ENCODE results near the gene DLG4.
"Not testable (repeated sequence)": the region's sequence is repeated elsewhere in the genome, so short reads cannot be mapped to it uniquely, and the experiment has no call there.

The DLG4 gene

GRCh38 chr17:7186241-7186640 lies 33.4 kb downstream of the DLG4 start:
- Histone ChIP-seq H3K9ac (no peak overlapping the region), H2AFZ (no peak overlapping the region), H3K27ac (no peak overlapping the region), H3K9me3 (ENCODE audit: control insufficient read depth, low read length) (no peaks in the 10 kb centered on the region), H3K4me2 (ENCODE audit: low read length) (no peak overlapping the region), H3K4me1 (no peaks in the 10 kb centered on the region), H3K36me3 (ENCODE audit: control insufficient read depth, insufficient read depth, low read length) (no peaks in the 10 kb centered on the region), H3K79me2 (no peaks in the 10 kb centered on the region), H3K27me3 (ENCODE audit: control insufficient read depth, insufficient read depth, low read length) (no peaks in the 10 kb centered on the region), H3K4me3 (ENCODE audit: low read depth, low read length) (no peak overlapping the region)
- TF ChIP-seq CTCF (IDR thresholded peaks at IDR 0.05) = no peak

DNA sequence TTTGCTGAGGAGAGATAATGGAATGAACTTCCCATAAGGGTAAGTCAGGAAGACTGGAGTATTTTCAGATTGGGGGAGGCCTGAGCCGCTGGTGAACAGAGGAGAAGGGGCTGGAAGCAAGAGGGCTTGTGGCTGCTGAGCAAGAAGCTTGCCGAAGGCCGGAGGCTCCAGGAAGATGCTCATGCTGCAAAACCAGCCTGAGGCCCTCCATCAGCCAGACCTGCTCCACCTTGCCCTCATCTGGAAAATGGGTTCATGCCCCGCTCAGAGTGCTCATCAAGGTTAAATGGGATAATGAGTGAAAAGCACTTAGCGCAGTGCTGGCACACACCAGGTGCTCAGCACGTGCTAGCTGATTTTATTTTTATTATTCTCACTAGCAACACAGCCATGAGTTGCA lies 35.0 kb downstream of the DLG4 start:
- H3K27ac ChIP-seq = no peak overlapping the region
- H3K36me3 ChIP-seq (ENCODE audit: control insufficient read depth, insufficient read depth, low read length) = no peaks in the 10 kb centered on the region
- H3K4me1 ChIP-seq = no peaks in the 10 kb centered on the region
- H3K9me3 ChIP-seq (ENCODE audit: control insufficient read depth, low read length) = no peaks in the 10 kb centered on the region
- no peaks in the 10 kb centered on the region for H3K79me2 ChIP-seq
- no peak overlapping the region for H2AFZ ChIP-seq
- no peak for TF ChIP-seq CTCF (IDR thresholded peaks at IDR 0.05)
- H3K27me3 ChIP-seq (ENCODE audit: control insufficient read depth, insufficient read depth, low read length) = no peaks in the 10 kb centered on the region
- H3K4me3 ChIP-seq (ENCODE audit: low read depth, low read length) = no peak overlapping the region
- H3K9ac ChIP-seq = no peak overlapping the region
- no peak overlapping the region for H3K4me2 ChIP-seq (ENCODE audit: low read length)

DNA sequence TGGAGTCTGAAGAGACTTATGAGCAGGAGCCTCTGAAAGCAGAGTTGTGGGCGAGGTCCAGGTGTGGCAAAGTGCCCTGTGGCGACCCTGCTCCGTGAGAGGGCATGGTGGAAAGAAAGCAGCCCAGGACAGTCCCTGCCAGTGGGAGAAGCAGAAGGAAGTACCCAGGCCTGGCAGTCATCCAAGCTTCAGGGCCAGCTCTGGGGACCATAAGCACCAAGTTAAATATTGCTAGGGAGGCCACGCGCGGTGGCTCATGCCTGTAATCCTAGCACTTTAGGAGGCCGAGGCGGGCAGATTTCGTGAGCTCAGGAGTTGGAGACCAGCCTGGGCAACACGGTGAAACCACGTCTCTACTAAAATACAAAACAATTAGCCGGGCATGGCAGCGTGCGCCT lies 35.5 kb downstream of the DLG4 start:
- H3K9me3 ChIP-seq (ENCODE audit: control insufficient read depth, low read length) = no peaks in the 10 kb centered on the region
- no peaks in the 10 kb centered on the region for H3K36me3 ChIP-seq (ENCODE audit: control insufficient read depth, insufficient read depth, low read length)
- H3K79me2 ChIP-seq = no peaks in the 10 kb centered on the region
- no peak overlapping the region for H3K4me3 ChIP-seq (ENCODE audit: low read depth, low read length)
- no peak overlapping the region for H3K4me2 ChIP-seq (ENCODE audit: low read length)
- TF ChIP-seq CTCF (IDR thresholded peaks at IDR 0.05) = no peak
- no peaks in the 10 kb centered on the region for H3K4me1 ChIP-seq
- H2AFZ ChIP-seq = no peak overlapping the region
- no peaks in the 10 kb centered on the region for H3K27me3 ChIP-seq (ENCODE audit: control insufficient read depth, insufficient read depth, low read length)
- no peak overlapping the region for H3K9ac ChIP-seq
- no peak overlapping the region for H3K27ac ChIP-seq

DNA sequence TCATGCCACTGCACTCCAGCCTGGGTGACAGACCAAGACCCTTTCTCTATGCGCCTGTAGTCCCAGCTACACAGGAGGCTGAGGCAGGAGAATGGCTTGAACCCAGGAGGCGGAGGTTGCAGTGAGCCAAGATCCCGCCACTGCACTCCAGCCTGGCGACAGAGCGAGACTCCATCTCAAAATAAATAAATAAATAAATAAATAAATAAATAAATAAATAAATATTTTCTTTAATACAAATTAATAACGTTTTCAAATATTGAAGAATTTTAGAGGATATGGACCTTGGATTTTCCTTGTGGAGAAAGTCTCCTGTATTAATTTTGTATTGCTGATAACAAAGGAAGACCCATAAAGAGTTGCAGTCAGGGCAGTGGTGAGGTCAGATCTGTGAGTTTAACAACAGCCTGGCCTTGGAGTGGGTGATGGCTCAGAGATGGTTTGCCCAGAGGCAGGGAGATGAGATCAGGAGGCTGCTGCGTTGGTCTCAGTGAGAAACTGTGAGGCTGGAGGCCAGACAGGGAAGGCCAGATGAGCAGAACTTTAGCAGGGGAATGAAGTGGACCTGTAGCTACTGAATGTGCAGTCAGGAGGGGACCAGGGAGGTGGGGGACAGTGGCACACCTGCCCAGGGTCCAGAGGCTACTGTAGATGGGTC lies 36.1 kb downstream of the DLG4 start:
- H3K4me1 ChIP-seq = no peaks in the 10 kb centered on the region
- no peaks in the 10 kb centered on the region for H3K9me3 ChIP-seq (ENCODE audit: control insufficient read depth, low read length)
- H3K4me2 ChIP-seq (ENCODE audit: low read length) = no peak overlapping the region
- H2AFZ ChIP-seq = no peak overlapping the region
- H3K9ac ChIP-seq = no peak overlapping the region
- no peak overlapping the region for H3K27ac ChIP-seq
- no peaks in the 10 kb centered on the region for H3K27me3 ChIP-seq (ENCODE audit: control insufficient read depth, insufficient read depth, low read length)
- H3K36me3 ChIP-seq (ENCODE audit: control insufficient read depth, insufficient read depth, low read length) = no peaks in the 10 kb centered on the region
- no peak for TF ChIP-seq CTCF (IDR thresholded peaks at IDR 0.05)
- H3K4me3 ChIP-seq (ENCODE audit: low read depth, low read length) = no peak overlapping the region
- no peaks in the 10 kb centered on the region for H3K79me2 ChIP-seq

GRCh38 chr17:7182101-7182500 lies 37.5 kb downstream of the DLG4 start:
- H3K79me2 ChIP-seq; H3K4me1 ChIP-seq; H3K9me3 ChIP-seq (ENCODE audit: control insufficient read depth, low read length); H3K4me2 ChIP-seq (ENCODE audit: low read length); H3K9ac ChIP-seq; H2AFZ ChIP-seq; H3K36me3 ChIP-seq (ENCODE audit: control insufficient read depth, insufficient read depth, low read length); H3K27me3 ChIP-seq (ENCODE audit: control insufficient read depth, insufficient read depth, low read length); H3K27ac ChIP-seq; H3K4me3 ChIP-seq (ENCODE audit: low read depth, low read length): not testable (repeated sequence)
